ENCODE results near the gene ASTL.

DNA sequence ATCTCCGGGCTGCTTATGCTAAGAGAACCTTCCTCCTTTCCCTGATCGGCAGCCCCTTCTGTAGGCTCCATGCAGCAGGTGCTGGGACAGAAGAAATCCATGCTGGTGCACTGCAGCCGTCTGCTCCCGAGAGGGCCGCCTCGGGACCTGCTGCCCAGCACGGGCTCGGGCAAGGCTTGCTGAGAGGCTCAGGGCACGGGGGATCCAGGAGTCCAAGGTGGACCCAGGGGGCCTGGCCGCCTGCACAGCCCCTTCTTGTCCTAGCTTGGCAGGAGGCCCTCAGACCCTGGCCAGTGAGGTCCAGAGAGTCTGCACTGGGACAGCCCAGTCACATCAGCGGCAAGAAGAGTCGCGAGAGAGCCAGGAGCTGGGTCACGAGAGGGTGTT lies 20.2 kb upstream of the ASTL start:
- TF ChIP-seq ZNF274 (IDR thresholded peaks at IDR 0.05; ENCODE audit: low read depth, low read length): no peak
- TF ChIP-seq SUZ12 (IDR thresholded peaks at IDR 0.05; ENCODE audit: extremely low read depth, insufficient read depth, insufficient read length): no peak

Measured in NT2/D1 (cell line).